SW480 (cell line): ENCODE results near the gene HSD17B4.
"Not testable (repeated sequence)": the region's sequence is repeated elsewhere in the genome, so short reads cannot be mapped to it uniquely, and the experiment has no call there.

Experiments used
- DNase-seq: peaks from one replicate; pipeline ENCODE4 v3.0.0-alpha.2; 2016; ENCODE audit warnings: low spot score

The HSD17B4 gene

DNA sequence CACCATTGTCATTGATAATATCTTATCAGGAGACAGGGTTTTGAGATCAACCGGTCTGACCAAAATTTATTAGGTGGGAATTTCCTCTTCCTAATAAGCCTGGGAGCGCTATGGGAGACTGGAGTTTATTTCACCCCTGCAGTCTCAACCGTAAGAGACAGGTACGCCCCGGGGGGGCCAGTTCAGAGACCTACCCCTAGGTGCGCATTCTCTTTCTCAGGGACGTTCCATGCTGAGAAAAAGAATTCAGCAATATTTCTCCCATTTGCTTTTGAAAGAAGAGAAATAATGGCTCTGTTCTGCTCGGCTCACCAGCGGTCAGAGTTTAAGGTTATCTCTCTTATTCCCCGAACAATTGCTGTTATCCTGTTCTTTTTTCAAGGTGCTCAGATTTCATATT lies 28.3 kb downstream of the HSD17B4 start:
- not testable (repeated sequence) for DNase-seq

GRCh38 chr5:119483155-119483554 lies 30.9 kb downstream of the HSD17B4 start:
- no peak for DNase-seq

DNA sequence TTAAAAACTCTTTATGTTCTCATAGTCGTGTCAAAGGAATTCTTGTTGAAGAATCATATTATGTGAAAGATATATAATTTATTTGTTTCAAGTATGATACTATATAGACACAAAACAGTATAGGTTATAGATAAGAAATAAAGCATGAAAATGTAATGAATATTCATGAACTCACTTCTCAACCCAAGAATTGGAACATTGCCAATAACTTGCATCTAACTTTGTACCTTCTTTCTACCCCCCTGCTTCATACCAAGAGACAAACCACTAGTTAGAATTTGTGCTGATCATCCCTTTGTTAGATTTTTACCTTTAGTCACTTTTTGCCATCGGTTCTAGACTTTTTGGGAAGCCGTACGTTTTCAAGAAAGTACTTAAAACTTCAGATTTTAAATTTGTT lies 32.6 kb downstream of the HSD17B4 start:
- DNase-seq = no peak

DNA sequence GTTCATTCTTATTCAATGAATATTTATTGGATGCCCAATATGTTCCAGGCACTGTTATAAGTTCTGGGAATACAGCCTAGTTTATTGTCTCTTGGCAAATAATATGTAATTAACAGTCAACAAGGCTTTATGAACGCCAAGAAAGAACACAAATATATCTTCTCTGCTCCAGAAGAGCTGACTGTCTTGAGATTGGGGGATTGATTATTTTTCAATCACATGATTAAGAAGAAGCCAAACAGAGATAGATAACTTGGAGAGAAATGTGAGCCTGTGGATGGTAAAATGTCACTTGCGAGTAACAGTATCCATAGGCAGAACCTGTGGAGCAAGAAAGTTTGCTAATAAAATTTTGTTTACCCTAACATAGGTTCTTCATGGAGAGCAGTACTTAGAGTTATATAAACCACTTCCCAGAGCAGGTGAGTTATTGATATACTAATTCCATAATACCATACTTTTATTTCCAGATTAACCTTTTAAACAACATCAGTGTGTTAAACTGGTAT lies 49.4 kb downstream of the HSD17B4 start:
- DNase-seq = no peak

GRCh38 chr5:119503939-119504338 lies 51.6 kb downstream of the HSD17B4 start:
- not testable (repeated sequence) for DNase-seq

DNA sequence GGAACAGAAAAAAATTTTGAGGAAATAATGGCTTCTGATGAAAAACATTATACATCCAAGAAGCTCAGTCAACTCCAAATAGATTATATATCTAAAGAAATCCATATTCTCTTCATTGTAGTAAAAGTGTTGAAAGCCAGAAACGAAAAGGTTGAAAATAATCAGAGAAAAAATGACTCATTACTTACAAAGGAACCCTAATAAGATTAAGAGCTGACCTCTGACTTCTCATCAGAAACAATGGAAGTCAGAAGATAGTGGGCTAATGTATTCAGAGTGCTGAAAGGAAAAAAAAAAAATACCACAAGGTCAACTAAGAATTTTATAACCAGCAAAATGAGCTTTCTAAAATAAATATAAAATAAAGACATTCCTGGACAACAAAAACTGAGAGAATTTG lies 60.0 kb downstream of the HSD17B4 start:
- peak; percentile 10 for DNase-seq

DNA sequence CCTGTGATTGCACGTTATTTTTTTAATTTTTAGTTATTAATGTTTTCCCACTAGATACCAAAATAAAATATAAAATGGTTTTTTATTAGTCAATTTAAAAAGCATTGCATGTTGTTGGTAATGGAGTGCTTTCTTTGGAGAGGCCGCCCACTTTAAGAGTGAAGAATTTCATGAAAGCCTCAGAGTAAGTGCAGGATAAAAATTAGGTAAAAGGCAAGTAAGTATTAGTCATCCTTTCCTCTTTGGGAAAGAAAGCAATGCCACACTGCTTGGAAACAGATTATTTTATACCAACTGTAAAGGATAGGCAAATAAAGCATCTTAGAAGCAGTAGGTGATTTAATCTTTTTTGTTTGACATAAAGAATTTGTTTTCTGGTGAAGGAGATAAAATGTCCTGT lies 62.9 kb downstream of the HSD17B4 start:
- DNase-seq = no peak

DNA sequence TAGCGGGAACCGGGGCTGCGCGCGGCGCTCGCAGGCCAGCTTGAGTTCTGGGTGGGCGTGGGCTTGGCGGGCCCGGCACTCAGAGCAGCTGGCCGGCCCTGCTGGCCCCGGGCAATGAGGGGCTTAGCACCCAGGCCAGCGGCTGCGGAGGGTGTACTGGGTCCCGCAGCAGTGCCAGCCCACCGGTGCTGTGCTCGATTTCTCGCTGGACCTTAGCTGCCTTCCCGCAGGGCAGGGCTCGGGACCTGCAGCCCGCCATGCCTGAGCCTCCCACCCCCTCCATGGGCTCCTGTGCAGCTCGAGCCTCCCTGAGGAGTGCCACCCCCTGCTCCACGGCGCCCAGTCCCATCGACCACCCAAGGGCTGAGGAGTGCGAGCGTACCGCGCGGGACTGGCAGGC lies 64.8 kb downstream of the HSD17B4 start:
- not testable (repeated sequence) for DNase-seq

DNA sequence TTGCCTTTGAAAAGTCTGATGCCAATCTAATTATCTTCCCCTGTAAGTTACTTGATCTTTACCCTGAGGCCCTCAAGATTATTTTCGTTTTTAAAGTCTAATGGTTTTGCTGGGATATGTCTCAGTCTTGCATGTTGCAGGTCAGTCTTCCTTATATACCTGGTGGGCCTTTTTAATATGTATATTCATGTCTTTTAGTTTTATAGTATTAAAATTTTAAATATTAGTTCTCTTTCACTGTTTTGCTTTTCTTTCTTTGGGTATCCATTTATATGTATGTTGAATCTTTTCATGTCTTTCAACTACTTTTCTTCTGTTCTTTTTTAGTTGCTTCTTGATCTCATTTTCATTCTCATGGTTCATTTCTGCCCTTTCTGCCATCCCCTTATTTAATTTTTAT lies 68.9 kb downstream of the HSD17B4 start:
- DNase-seq = no peak

- DNase-seq = no peak
These were observed 70.5 kb downstream of the HSD17B4 start for GRCh38 chr5:119522841-119523240.

GRCh38 chr5:119524485-119524884 lies 72.2 kb downstream of the HSD17B4 start:
- no peak for DNase-seq

- no peak for DNase-seq
These were observed 75.1 kb downstream of the HSD17B4 start for GRCh38 chr5:119527351-119527750.

GRCh38 chr5:119529811-119530210 lies 77.5 kb downstream of the HSD17B4 start:
- no peak for DNase-seq

DNA sequence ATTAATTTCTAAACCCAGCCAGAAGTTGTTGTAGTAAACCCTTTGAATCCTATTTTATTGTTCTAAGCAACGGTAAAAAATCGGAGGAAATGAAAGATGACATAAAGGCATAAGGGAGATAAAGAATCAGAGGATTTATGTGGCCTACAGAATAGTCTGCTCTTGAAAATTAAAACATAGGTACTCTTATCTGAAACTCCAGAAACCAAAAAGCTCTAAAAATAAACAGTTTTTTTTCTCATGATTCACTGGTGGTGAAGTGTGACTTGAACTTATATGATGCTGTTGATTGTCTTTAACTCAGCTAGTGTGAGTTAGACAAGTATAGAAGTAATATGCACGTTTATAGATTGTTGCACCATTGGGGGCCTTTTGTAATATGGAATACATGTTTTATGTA lies 80.3 kb downstream of the HSD17B4 start:
- no peak for DNase-seq

DNA sequence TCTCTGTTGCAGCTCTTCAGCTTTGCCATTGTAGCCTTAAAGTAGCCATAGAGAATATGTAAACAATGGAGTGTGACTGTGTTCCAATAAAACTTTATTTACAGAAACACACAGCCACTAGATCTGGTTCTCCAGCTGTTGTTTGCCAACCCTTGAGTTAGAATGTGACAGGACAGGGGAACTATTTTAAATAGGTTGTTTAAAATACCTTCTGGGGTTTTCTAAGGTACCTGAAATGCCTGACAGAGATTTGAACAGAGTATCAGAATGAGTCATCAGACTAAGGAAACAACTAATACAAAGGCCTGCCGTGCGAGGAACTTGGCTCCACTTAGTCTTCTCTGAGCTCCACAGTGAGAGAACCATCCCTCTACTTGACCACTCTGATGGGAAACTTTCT lies 85.4 kb downstream of the HSD17B4 start:
- DNase-seq = no peak

- DNase-seq = no peak
These were observed 89.4 kb downstream of the HSD17B4 start for GRCh38 chr5:119541716-119542115.

DNA sequence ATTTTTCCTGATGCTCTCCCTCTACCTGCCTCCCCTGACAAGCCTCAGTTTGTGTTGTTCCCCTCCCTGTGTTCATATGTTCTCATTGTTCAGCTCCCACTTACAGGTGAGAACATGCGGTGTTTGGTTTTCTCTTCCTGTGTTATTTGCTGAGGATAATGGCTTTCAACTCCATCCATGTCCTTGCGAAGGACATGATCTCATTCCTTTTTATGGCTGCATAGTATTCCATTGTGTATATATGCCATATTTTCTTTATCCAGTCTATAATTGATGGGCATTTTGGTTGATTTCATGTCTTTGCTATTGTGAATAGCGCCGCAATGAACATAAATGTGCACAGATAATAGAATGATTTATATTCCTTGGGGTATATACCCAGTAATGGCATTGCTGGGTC lies 99.5 kb downstream of the HSD17B4 start:
- DNase-seq = no peak

DNA sequence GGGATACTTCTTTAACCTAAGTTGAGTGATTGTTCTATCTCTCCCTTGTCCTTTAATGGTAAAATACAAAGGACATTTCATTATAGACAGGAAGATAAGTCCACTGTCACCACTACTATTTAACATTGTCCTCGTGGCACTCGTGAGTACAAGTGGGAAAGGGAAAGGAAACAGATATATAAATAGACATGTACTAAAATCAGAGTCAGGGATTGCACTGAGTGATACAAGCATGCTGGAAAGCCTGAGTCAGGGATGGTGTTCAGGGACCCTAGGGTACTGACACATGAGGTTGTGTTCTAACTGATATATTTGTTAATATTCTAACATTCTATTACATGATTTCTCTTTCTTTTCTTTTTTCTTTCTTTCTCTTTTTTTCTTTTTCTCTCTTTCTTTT lies 102.3 kb downstream of the HSD17B4 start:
- no peak for DNase-seq

DNA sequence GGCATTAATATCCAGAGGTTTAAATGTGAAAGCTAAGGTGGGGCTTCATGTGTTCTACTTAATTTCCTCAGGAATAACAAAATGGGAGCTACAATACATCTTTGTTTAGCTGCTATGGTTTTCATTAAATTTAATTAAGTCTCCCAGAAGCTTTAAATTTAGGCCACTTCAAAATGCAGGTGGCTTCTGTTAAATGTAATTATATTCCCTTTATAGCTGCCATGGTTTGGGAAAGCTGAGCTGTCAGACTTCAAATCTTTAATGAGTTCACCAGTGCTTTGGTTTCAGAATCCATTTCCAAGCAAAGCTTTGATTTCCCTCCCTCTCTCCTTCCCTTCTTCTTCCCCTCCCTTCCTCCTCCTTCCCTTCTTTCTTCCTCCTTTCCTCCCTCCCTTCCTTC lies 118.6 kb downstream of the HSD17B4 start:
- no peak for DNase-seq

DNA sequence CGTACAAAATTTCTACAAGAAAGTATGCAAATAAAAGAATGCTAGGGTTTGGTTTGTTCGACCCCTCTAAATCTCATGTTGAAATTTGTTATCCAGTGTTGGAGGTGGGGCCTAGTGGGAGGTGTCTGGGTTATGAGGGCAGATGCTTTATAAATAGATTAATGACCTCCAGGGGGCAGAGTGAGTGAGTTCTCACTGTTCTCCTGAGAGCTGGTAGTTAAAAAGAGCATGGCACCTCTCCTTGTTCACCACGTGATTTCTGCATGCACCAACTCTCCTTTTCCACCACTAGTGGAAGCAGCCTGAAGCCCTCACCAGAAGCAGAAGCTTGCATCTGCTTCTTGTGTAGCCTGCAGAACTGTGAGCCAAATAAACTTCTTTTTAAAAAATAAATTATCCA lies 126.6 kb downstream of the HSD17B4 start:
- DNase-seq = peak; percentile 73

DNA sequence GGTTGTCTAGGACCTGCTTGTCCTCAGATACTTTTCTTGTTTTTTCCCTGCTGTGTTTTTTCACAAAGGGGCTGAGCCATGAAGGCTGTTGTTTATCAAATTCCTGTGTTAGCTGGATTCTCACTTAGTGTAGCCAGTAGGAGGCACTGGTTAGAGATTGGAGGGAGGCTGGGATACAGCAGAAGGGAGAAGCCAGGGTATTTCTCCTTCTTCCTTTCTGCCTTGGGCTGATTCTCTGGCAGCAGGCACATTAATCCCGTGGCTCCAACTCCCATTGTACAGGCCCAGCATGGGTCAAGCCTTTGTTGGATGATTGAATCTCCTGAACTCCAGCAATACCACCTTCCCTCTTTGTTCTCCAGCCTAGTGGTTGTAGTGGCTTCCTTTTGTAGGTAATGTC lies 130.7 kb downstream of the HSD17B4 start:
- DNase-seq = no peak

DNA sequence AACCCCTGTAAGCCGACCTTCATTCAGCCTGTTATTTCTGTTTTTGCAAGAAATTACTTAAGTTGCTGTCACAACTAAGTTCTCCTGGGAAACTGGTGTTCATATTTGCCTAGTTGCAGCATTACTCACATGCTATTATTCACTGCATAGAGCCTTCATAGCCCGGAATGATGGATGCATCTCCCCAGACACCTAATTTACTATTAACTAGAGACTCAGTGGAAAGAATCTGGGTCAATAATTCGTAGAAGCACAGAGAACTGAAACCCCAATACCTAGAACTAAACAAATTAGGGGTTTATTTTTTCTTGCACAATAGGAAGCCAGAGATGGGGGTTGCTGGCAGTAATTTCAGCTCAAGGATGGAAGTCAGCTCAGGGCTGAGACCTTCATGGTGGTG lies 131.4 kb downstream of the HSD17B4 start:
- no peak for DNase-seq
